Testis (tissue), 2 donors: ENCODE measurements around the gene SNAP47.

ENCODE experiments used
- POLR2A ChIP-seq: fragments of 450-650 bp; IDR thresholded peaks from one replicate; pipeline ENCODE4 v1.6.1; 2017; ENCODE audit warnings: antibody characterized with exemption, mild to moderate bottlenecking, moderate library complexity
- TF ChIP-seq, protein P1 (sequence below), 3 experiments: fragments of 450-650 bp in 2 of 3; fragments of 200-600 bp in 1 of 3; sonication (generic) in 1 of 3; IDR thresholded peaks; one replicate each; pipeline ENCODE4 v1.5.1; 2016 to 2019; ENCODE audit warnings: antibody characterized with exemption in 3 of 3, mild to moderate bottlenecking in 2 of 3, moderate library complexity in 1 of 3

DNA sequence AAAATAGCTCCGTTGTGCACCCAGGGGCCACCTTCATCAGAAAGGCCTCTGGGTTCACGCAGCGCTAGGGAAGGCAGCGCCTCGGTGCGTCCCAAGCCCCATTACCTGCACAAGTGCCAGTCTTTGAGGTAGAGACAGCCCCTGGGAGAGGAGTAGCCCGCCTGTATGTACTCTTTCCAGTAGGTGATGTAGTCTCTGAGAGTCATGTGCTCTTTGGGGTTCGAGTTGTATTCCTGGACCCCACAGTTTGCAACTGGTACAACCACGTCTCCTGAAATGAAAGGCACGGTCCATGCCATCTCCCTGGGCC, 734 bp upstream of the SNAP47 start:
- no peak for TF ChIP-seq POLR2A
- TF ChIP-seq, protein P1, sequence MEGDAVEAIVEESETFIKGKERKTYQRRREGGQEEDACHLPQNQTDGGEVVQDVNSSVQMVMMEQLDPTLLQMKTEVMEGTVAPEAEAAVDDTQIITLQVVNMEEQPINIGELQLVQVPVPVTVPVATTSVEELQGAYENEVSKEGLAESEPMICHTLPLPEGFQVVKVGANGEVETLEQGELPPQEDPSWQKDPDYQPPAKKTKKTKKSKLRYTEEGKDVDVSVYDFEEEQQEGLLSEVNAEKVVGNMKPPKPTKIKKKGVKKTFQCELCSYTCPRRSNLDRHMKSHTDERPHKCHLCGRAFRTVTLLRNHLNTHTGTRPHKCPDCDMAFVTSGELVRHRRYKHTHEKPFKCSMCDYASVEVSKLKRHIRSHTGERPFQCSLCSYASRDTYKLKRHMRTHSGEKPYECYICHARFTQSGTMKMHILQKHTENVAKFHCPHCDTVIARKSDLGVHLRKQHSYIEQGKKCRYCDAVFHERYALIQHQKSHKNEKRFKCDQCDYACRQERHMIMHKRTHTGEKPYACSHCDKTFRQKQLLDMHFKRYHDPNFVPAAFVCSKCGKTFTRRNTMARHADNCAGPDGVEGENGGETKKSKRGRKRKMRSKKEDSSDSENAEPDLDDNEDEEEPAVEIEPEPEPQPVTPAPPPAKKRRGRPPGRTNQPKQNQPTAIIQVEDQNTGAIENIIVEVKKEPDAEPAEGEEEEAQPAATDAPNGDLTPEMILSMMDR (IDR thresholded peaks at IDR 0.05) = no peak
